Colonic mucosa (tissue), 4 donors: ENCODE data around the gene NHEJ1. TPM values are rescaled to one million over a fixed set of nuclear protein-coding genes. Genes with fewer than 3 reads are reported as not detected.

Experiments
- DNase-seq: peaks from one replicate; pipeline ENCODE4 v3.0.0-alpha.2; 2020
- H3K27ac ChIP-seq: fragments of 200-600 bp; one replicate; pipeline ENCODE4 v1.8.0; 2021
- H3K27me3 ChIP-seq: fragments of 200-600 bp; one replicate; pipeline ENCODE4 v1.8.0; 2021
- H3K36me3 ChIP-seq: fragments of 200-600 bp; one replicate; pipeline ENCODE4 v1.8.0; 2021
- H3K4me1 ChIP-seq: fragments of 200-600 bp; one replicate; pipeline ENCODE4 v1.8.0; 2021; ENCODE audit warnings: mild to moderate bottlenecking
- H3K4me3 ChIP-seq: fragments of 200-600 bp; one replicate; pipeline ENCODE4 v1.8.0; 2021
- H3K9ac ChIP-seq, 2 donors: one replicate each; pipeline ENCODE4 v1.7.0; 2013; ENCODE audit warnings: control low read depth in 2 of 2, low read depth in 2 of 2, low read length in 2 of 2
- H3K9me3 ChIP-seq: fragments of 200-600 bp; one replicate; pipeline ENCODE4 v1.8.0; 2021
- CTCF ChIP-seq: fragments of 200-600 bp; IDR thresholded peaks from one replicate; pipeline ENCODE4 v1.8.0; 2022; ENCODE audit warnings: antibody characterized with exemption, mild to moderate bottlenecking
- intact Hi-C: fragments of 100-400 bp; cut with DNase I; formaldehyde crosslinking; loops from one replicate; pipeline ENCODE4 v1.14.1; 2022
- total RNA-seq, 2 donors: library from RNA; stranded (reverse); fragmentation: NEBNext Ultra II Directional in 1 of 2; extraction: Animal tissue kit (Norgen Biotek cat#: 25700) in 1 of 2; gene quantifications; one replicate each; pipeline ENCODE4 v1.2.1, GENCODE V29; 2021
- donor health status: healthy.
- donor health status: DM: no; HTN: no; CAD: no.
- donor health status: DM: no; HTN: no; CAD: no.

The NHEJ1 gene
- total RNA-seq, 2 donors from 2014 or later: 30.7 to 51.1 TPM

- intact Hi-C loops: no loop called here
- no peaks in the 10 kb centered on the region for H3K27me3 ChIP-seq
- H3K4me3 ChIP-seq: no peak overlapping the region
- peaks cover 10% of the 10 kb centered on the region for H3K4me1 ChIP-seq
- no peaks in the 10 kb centered on the region for H3K36me3 ChIP-seq
- no peak for DNase-seq
- TF ChIP-seq CTCF: no peak
- peak overlapping the region; percentile 81 for H3K27ac ChIP-seq
- peak overlapping the region in 1 of 2 donors; percentile 41 for H3K9ac ChIP-seq
- H3K9me3 ChIP-seq: no peaks in the 10 kb centered on the region
These were observed 33.5 kb downstream of the NHEJ1 start for GRCh38 chr2:219127037-219127635.

- Histone ChIP-seq H3K27me3 (no peaks in the 10 kb centered on the region), H3K9ac (peak overlapping the region in 1 of 2 donors; percentile 41), H3K36me3 (no peaks in the 10 kb centered on the region), H3K9me3 (no peaks in the 10 kb centered on the region), H3K27ac (peak overlapping the region; percentile 81), H3K4me3 (no peak overlapping the region), H3K4me1 (peaks cover 11% of the 10 kb centered on the region)
- peak; percentile 71 for DNase-seq
- no peak for TF ChIP-seq CTCF
- intact Hi-C loops: no loop called here
These were observed 34.1 kb downstream of the NHEJ1 start for GRCh38 chr2:219126555-219126954.

- no peak overlapping the region for H3K4me3 ChIP-seq
- H3K4me1 ChIP-seq: peaks cover 17% of the 10 kb centered on the region
- no peaks in the 10 kb centered on the region for H3K36me3 ChIP-seq
- no peak for TF ChIP-seq CTCF
- peak overlapping the region; percentile 81 for H3K27ac ChIP-seq
- intact Hi-C loops: no loop called here
- DNase-seq: no peak
- peak overlapping the region in 1 of 2 donors; percentile 78 for H3K9ac ChIP-seq
- no peaks in the 10 kb centered on the region for H3K27me3 ChIP-seq
- no peaks in the 10 kb centered on the region for H3K9me3 ChIP-seq
These were observed 34.7 kb downstream of the NHEJ1 start for GRCh38 chr2:219125886-219126270.

- H3K9me3 ChIP-seq: no peaks in the 10 kb centered on the region
- DNase-seq: peak; percentile 83
- H3K9ac ChIP-seq: peak overlapping the region in 1 of 2 donors; percentile 78
- TF ChIP-seq CTCF: no peak
- no peaks in the 10 kb centered on the region for H3K36me3 ChIP-seq
- H3K27me3 ChIP-seq: no peaks in the 10 kb centered on the region
- intact Hi-C loops: no loop called here
- H3K4me3 ChIP-seq: no peak overlapping the region
- peak overlapping the region; percentile 81 for H3K27ac ChIP-seq
- H3K4me1 ChIP-seq: peaks cover 17% of the 10 kb centered on the region
These were observed 35.3 kb downstream of the NHEJ1 start for GRCh38 chr2:219125225-219125885.

GRCh38 chr2:219124381-219125110, 36.1 kb downstream of the NHEJ1 start:
- DNase-seq: peak; percentile 84
- no peaks in the 10 kb centered on the region for H3K9me3 ChIP-seq
- peak overlapping the region; percentile 81 for H3K27ac ChIP-seq
- H3K4me1 ChIP-seq: peaks cover 17% of the 10 kb centered on the region
- H3K4me3 ChIP-seq: no peak overlapping the region
- no peak for TF ChIP-seq CTCF
- intact Hi-C loops: loop anchor here (5.0 kb wide), 1 partner anchor 67 kb away; no protein-coding TSS in a partner anchor
- peak overlapping the region; percentile 36 to 78 for H3K9ac ChIP-seq
- H3K27me3 ChIP-seq: no peaks in the 10 kb centered on the region
- H3K36me3 ChIP-seq: no peaks in the 10 kb centered on the region
